ENCODE measurements around the gene MAP4. TPM values are rescaled to one million over a fixed set of nuclear protein-coding genes. Genes with fewer than 3 reads are reported as not detected.
"Not testable (repeated sequence)": the region's sequence is repeated elsewhere in the genome, so short reads cannot be mapped to it uniquely, and the experiment has no call there.

MAP4 gene
- total and polyA plus RNA-seq, 2 of the 13 experiments (the other 11 are each of a cell fraction or from before 2014, with no cell fraction given) = 33.1 to 38.7 TPM

DNA sequence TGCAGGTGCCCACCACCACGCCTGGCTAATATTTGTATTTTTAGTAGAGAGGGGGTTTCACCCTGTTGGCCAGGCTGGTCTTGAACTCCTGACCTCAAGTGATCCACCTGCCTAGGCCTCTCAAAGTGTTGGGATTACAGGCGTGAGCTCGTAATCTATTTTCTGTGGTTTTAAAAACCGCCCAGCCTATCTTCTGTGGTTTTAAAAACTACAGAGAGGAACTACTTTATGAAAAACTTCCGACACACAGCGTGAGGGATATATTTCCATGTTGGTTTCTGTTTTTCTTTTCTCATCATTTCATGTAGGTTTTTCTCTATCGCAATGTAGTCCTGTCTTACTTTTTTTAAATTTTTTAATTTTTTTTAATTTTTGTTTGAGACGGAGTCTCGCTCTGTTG, 186.7 kb downstream of the MAP4 start:
- H2AFZ ChIP-seq (ENCODE audit: low read length); H3K27ac ChIP-seq (ENCODE audit: extremely low read length, insufficient read depth, low read length); POLR2A ChIA-PET; H3K27me3 ChIP-seq (ENCODE audit: control insufficient read depth in 1 of 2, insufficient read depth in 2 of 2, low read length in 2 of 2); H3K9me3 ChIP-seq (ENCODE audit: low read length); intact Hi-C loops (cut with micrococcal nuclease; ENCODE audit: unreplicated experiment); BruUV-seq (replicated peaks); in situ Hi-C loops (cut with HindIII; ENCODE audit: extremely low pct_ligation_motif_present, low pct_unique_long_range_greater_than_20kb); H3K9ac ChIP-seq (ENCODE audit: insufficient read depth, low read depth, low read length); H3K4me3 ChIP-seq (replicated peaks in 1 of 3; ENCODE audit: insufficient read depth in 1 of 3, low read depth in 2 of 3, low read length in 3 of 3); H4K20me1 ChIP-seq (ENCODE audit: insufficient read depth, low read length); DNase-seq (ENCODE audit: low spot score); H3K4me2 ChIP-seq (ENCODE audit: low read depth, low read length); ATAC-seq; CTCF ChIA-PET (ENCODE audit: low intra/inter-chr PET ratio, low total read pairs); FAIRE-seq: not testable (repeated sequence)
- 97% methylated on average over 9 of the region's 9 CpGs for WGBS (ENCODE audit: low lambda C conversion rate)
- H3K4me1 ChIP-seq (ENCODE audit: insufficient read depth, low read length) = peaks cover 17% of the 10 kb centered on the region
- H3K36me3 ChIP-seq (replicated peaks in 1 of 2; ENCODE audit: control insufficient read depth in 1 of 2, insufficient read depth in 2 of 2, low read length in 2 of 2) = peaks cover 19 to 53% of the 10 kb centered on the region in 2 experiments
- peaks cover 28% of the 10 kb centered on the region for H3K79me2 ChIP-seq (ENCODE audit: insufficient read depth, low read length)

DNA sequence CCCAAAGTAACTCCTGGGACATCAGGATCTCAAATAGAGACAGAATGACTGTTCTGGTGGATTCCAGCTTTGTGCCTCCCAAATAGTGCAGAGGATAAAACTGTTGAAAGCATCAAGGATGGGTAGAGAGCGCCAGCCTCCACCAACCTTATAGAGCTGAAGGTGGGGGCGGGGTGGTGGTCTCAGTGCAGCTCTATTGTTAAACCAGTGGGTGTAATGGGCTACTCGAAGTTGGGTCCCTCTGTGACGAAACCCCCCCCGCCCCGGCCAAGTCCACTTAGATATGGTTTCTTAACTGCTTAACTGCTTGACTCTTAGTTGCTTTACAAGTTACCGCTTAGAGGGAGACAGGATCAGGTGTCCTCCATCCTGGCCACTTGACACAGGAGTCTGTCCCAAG, 190.6 kb downstream of the MAP4 start:
- Histone ChIP-seq H3K9me3 (ENCODE audit: low read length) (no peaks in the 10 kb centered on the region), H3K36me3 (replicated peaks in 1 of 2; ENCODE audit: control insufficient read depth in 1 of 2, insufficient read depth in 2 of 2, low read length in 2 of 2) (peaks cover 11 to 26% of the 10 kb centered on the region in 2 experiments), H2AFZ (ENCODE audit: low read length) (no peak overlapping the region), H4K20me1 (ENCODE audit: insufficient read depth, low read length) (no peaks in the 10 kb centered on the region; the same call in 1 of the 2 replicates), H3K4me1 (ENCODE audit: insufficient read depth, low read length) (peaks cover 22% of the 10 kb centered on the region), H3K27me3 (ENCODE audit: control insufficient read depth in 1 of 2, insufficient read depth in 2 of 2, low read length in 2 of 2) (no peaks in the 10 kb centered on the region; a peak in 1 of 5 replicates), H3K79me2 (ENCODE audit: insufficient read depth, low read length) (peaks cover 28% of the 10 kb centered on the region), H3K27ac (ENCODE audit: extremely low read length, insufficient read depth, low read length) (peak overlapping the region; percentile 73), H3K4me3 (replicated peaks in 1 of 3; ENCODE audit: insufficient read depth in 1 of 3, low read depth in 2 of 3, low read length in 3 of 3) (peak overlapping the region; percentile 88 to 98 (median 91)), H3K9ac (ENCODE audit: insufficient read depth, low read depth, low read length) (peak overlapping the region; percentile 98), H3K4me2 (ENCODE audit: low read depth, low read length) (peak overlapping the region; percentile 86)
- TF ChIP-seq, protein P1, sequence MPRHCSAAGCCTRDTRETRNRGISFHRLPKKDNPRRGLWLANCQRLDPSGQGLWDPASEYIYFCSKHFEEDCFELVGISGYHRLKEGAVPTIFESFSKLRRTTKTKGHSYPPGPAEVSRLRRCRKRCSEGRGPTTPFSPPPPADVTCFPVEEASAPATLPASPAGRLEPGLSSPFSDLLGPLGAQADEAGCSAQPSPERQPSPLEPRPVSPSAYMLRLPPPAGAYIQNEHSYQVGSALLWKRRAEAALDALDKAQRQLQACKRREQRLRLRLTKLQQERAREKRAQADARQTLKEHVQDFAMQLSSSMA (CRISPR knock-in tag; IDR thresholded peaks at IDR 0.05) = peak; percentile 1; the same call in 1 of the 2 replicates
- TF ChIP-seq ZNF234 (CRISPR knock-in tag; conservative IDR thresholded peaks at IDR 0.05) = peak; percentile 63; the same call in 1 of the 2 replicates
- TF ChIP-seq, protein P2, sequence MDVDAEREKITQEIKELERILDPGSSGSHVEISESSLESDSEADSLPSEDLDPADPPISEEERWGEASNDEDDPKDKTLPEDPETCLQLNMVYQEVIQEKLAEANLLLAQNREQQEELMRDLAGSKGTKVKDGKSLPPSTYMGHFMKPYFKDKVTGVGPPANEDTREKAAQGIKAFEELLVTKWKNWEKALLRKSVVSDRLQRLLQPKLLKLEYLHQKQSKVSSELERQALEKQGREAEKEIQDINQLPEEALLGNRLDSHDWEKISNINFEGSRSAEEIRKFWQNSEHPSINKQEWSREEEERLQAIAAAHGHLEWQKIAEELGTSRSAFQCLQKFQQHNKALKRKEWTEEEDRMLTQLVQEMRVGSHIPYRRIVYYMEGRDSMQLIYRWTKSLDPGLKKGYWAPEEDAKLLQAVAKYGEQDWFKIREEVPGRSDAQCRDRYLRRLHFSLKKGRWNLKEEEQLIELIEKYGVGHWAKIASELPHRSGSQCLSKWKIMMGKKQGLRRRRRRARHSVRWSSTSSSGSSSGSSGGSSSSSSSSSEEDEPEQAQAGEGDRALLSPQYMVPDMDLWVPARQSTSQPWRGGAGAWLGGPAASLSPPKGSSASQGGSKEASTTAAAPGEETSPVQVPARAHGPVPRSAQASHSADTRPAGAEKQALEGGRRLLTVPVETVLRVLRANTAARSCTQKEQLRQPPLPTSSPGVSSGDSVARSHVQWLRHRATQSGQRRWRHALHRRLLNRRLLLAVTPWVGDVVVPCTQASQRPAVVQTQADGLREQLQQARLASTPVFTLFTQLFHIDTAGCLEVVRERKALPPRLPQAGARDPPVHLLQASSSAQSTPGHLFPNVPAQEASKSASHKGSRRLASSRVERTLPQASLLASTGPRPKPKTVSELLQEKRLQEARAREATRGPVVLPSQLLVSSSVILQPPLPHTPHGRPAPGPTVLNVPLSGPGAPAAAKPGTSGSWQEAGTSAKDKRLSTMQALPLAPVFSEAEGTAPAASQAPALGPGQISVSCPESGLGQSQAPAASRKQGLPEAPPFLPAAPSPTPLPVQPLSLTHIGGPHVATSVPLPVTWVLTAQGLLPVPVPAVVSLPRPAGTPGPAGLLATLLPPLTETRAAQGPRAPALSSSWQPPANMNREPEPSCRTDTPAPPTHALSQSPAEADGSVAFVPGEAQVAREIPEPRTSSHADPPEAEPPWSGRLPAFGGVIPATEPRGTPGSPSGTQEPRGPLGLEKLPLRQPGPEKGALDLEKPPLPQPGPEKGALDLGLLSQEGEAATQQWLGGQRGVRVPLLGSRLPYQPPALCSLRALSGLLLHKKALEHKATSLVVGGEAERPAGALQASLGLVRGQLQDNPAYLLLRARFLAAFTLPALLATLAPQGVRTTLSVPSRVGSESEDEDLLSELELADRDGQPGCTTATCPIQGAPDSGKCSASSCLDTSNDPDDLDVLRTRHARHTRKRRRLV (CRISPR knock-in tag; IDR thresholded peaks at IDR 0.05) = 0 out of 2 replicates have a peak, but pooled peaks have one; percentile 23
- TF ChIP-seq ZNF124 (CRISPR knock-in tag; IDR thresholded peaks at IDR 0.05) = 0 out of 2 replicates have a peak, but pooled peaks have one; percentile 30
- TF ChIP-seq ZNF343 (CRISPR knock-in tag; IDR thresholded peaks at IDR 0.05) = no peak
- 0 out of 2 replicates have a peak, but pooled peaks have one; percentile 41 for TF ChIP-seq SP2 (CRISPR knock-in tag; IDR thresholded peaks at IDR 0.05)
- TF ChIP-seq ZNF510 (CRISPR knock-in tag; IDR thresholded peaks at IDR 0.05; ENCODE audit: low read depth) = no peak
- TF ChIP-seq SNAI1 (CRISPR knock-in tag; IDR thresholded peaks at IDR 0.05; ENCODE audit: borderline replicate concordance) = 0 out of 2 replicates have a peak, but pooled peaks have one; percentile 21
- FAIRE-seq = no peak
- 0% methylated on average over 6 of the region's 7 CpGs for whole genome bisulfite sequencing (ENCODE audit: low lambda C conversion rate)
- ChIA-PET CTCF (ENCODE audit: low intra/inter-chr PET ratio, low total read pairs) (no interaction called here), POLR2A (interaction anchor here (0.6 to 3.0 kb wide), 12 partner anchors 9 to 445 kb away, joined by 4 to 14 read pairs (median 7); partner anchors contain the start of gene DHX30)
- no peak; the same call in 2 of the 3 replicates for ATAC-seq
- intact Hi-C loops (cut with micrococcal nuclease; ENCODE audit: unreplicated experiment) = no loop called here
- no peak for DNase-seq (ENCODE audit: low spot score)
- in situ Hi-C loops (cut with HindIII; ENCODE audit: extremely low pct_ligation_motif_present, low pct_unique_long_range_greater_than_20kb) = no loop called here
- no TSS peak for BruUV-seq (replicated peaks)
